Measurements from ENCODE around the gene RAD51D.
"Not testable (repeated sequence)": the region's sequence is repeated elsewhere in the genome, so short reads cannot be mapped to it uniquely, and the experiment has no call there.

Gene RAD51D

GRCh38 chr17:35064516-35065215 lies 55.0 kb downstream of the RAD51D start:
- DNase-seq = no peak

GRCh38 chr17:35063514-35064223 lies 56.0 kb downstream of the RAD51D start, which contains the start of gene RFFL:
Gene RFFL (minus strand): TSS chr17:35063707. CDS start chr17:35026553, 37,154 bp downstream.
- peak; percentile 80 for DNase-seq

DNA sequence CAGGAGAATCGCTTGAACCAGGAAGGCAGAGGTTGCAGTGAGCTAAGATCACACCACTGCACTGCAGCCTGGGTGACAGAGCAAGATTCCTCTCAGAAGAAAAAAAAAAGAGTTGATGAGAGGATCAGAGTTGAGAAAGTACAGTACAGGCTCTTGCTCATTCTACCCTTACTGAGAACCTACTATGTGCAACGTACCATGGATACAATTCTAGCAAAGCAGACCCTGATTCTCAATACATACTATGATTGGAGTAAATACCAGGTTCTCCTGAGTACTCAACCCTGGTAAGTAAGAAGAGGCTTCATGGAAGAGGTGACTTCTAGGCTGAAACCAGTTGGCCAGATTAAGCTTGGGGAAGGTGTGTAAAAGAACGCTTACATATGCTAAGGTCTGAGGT lies 57.4 kb downstream of the RAD51D start:
- no peak for DNase-seq

DNA sequence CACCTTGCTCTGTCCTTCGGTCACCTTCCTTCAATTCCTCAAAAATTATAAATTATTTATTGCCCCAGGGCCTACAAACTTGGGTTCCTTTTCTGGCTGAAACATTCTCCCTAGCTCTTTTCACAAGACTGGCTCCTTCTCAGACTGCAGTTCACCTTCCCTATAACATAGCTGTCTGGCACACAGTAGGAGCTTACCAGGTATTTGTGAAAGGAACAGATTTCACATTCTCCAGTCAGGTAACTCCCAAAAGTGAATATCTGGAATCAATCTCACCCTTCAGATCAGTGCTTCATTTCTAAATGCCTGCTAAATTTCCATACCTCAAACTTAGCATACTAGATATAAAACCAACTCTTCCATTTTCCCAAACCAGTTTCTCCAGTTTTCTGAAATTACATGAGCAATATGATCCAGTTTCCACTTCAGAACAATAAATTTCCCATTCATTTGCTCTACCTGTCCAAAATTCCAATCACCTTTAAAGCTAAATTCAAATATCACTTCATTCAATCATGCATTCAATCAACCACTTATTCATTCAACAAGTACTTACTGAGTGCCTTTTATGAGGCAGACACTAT lies 62.2 kb downstream of the RAD51D start:
- DNase-seq = no peak

GRCh38 chr17:35056013-35056412 lies 63.6 kb downstream of the RAD51D start:
- no peak for DNase-seq

- DNase-seq = no peak
These were observed 66.5 kb downstream of the RAD51D start for GRCh38 chr17:35053204-35053603.

- DNase-seq = no peak
These were observed 66.9 kb downstream of the RAD51D start for GRCh38 chr17:35052780-35053179.

DNA sequence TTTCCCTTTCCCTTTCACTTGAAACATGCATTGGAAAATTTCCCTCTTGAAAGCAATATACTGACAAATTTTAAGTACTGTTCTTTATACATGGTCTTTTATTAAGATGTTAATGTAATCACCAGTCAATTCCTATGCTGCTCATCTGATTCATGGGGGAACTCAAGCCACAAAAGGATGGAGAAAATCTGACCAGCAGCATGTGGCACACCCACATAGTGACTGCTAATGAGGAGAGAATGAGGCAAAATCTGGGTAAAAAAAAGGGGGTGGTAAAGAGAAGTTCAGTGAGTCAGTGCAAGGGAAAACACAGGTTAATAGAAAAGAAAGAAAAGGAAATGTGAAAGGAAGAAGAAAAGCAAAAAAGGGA lies 67.4 kb downstream of the RAD51D start:
- no peak for DNase-seq

GRCh38 chr17:35051579-35052240 lies 68.0 kb downstream of the RAD51D start:
- no peak for DNase-seq

DNA sequence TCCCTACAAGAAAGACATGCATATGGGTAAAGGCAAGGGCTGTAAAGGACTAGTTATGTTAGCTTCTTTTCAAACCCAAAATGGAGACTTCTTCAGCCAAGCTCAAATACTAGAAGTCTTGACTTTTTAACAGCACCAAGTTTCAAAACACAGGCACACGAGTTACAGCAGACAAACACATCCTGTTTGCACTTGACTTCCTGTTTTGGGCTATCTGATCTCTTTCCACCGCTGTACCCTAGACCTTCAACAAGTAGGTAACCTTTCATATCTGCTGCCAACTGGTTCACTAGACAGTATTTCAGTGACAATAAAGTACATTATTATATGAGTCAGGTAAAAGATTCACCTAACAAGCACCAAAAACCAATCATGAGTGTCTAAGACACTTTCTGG lies 68.5 kb downstream of the RAD51D start:
- DNase-seq = no peak

DNA sequence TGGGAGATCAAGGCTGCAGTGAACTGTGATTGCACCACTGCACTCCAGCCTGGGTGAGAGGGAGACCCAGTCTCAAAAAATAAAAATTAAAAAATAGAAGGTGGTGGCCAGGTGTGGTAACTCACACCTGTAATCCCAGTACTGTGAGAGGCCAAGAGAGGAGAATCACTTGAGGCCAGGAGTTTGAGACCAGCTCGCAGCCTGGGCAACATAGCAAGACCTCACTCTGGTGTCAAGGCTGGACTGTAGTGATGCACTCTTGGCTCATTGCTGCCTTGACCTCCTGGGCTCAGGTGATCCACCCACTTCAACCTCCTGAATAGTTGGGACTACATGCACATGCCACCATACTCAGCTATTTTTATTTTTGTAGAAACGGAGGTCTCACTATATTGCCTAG lies 69.5 kb downstream of the RAD51D start:
- no peak for DNase-seq

DNA sequence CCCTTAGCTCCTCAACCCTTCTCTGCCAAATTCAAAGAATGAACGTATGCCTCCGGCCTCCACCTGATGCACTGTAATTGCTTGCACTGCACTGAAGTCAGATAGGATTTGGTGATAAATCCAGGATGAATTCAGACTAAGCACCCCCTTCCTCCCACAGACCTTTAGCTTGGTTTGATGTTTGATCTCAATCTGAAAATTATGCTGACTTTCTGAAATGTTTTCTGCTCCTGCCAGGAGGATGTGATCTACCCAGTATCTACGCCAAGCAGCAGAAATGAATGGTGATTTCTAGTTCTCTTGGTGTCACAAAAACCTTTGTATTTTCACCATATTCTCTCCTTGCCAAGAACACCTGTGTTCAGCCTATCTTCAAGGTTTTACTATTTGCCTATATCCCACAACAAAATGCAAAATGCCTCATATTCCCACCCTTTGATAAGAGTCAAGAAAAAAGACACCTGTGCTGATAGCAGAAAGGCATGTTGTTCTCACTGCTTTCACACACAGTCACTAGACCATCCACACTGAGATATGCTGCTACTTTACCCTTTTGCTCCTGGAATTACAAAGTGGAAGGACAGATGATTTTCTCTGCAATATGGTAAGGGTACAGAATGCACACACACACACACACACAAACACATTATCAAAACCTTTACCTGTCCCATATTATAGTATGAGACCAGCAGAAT lies 70.8 kb downstream of the RAD51D start:
- DNase-seq = no peak

DNA sequence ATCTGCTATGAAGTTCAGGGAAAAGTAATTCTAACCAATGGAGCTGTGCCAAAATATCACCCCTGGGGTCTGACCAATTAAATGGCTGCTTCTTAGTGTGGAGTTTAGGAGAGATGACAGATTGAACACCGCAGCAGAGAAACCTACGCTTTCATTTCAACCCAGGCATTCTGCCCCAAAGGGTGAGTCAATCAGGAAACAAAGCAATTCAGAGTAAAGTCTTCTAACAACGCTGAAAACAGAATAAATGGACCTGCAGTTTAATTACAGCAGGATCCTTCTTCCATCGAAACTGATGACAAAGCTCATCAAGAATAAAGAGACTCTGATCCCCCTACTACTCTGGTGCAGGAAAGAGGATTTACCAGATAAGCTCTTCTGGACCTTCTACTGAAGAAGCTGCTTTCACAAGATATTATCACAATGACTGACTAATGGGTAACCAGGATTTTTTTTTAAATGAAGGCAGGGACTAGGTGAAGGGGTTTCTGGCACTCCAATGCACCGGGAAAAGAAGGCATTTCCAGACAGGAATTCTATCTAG lies 72.8 kb downstream of the RAD51D start:
- no peak for DNase-seq

GRCh38 chr17:35046245-35046644 lies 73.4 kb downstream of the RAD51D start:
- DNase-seq = no peak

GRCh38 chr17:35045458-35045979 lies 74.1 kb downstream of the RAD51D start:
- DNase-seq = not testable (repeated sequence)

- no peak for DNase-seq
These were observed 75.5 kb downstream of the RAD51D start for GRCh38 chr17:35044181-35044580.
